PC-3 (cell line): Measurements from ENCODE around the gene CYTH1. TPM values are rescaled to one million over a fixed set of nuclear protein-coding genes. Genes with fewer than 3 reads are reported as not detected.

Source experiments
- ATAC-seq: fragments of 200-7000 bp; cut with Tn5 transposase; 2 replicates; pipeline ENCODE4 v1.9.1; 2020; ENCODE audit warnings: mild to moderate bottlenecking, moderate library complexity
- BruUV-seq: library from RNA; stranded (reverse); fragments of 400-500 nt; replicated peaks from 2 replicates; lab custom pipeline; 2021; lab: Mats Ljungman, UMichigan
- CTCF ChIA-PET: fragments of 300-600 bp; sonication (Branson Sonifier 250); formaldehyde crosslinking; loops from one replicate; lab custom pipeline; 2022; ENCODE audit warnings: antibody characterized with exemption; lab: Charles Lee
- POLR2A ChIA-PET: fragments of 300-600 bp; sonication (Branson Sonifier 250); formaldehyde crosslinking; loops from one replicate; lab custom pipeline; 2022; ENCODE audit warnings: antibody characterized with exemption; ENCODE audit not compliant: unreplicated experiment; lab: Charles Lee
- DNase-seq: peaks from one replicate; pipeline ENCODE4 v3.0.0-alpha.2; 2015
- H2AFZ ChIP-seq: fragments of 300-600 bp; sonication (generic); 2 replicates; pipeline ENCODE4 v1.6.0; 2016; ENCODE audit warnings: antibody characterized with exemption, low read length
- H3F3A ChIP-seq: fragments of 300-600 bp; sonication (generic); one replicate; pipeline ENCODE4 v1.6.0; 2017; ENCODE audit warnings: antibody characterized with exemption, low read length, control low read depth, mild to moderate bottlenecking; ENCODE audit not compliant: unreplicated experiment
- H3K27ac ChIP-seq: fragments of 300-600 bp; sonication (generic); 2 replicates; pipeline ENCODE4 v1.5.1; 2016; ENCODE audit warnings: mild to moderate bottlenecking, low read length
- H3K27me3 ChIP-seq: fragments of 300-600 bp; sonication (generic); 2 replicates; pipeline ENCODE4 v1.6.1; 2016; ENCODE audit warnings: low read length, mixed read lengths
- H3K36me3 ChIP-seq: fragments of 300-600 bp; sonication (generic); 2 replicates; pipeline ENCODE4 v1.6.1; 2016; ENCODE audit warnings: low read depth, mixed run types, low read length, mixed read lengths
- H3K4me1 ChIP-seq: fragments of 300-600 bp; sonication (generic); 2 replicates; pipeline ENCODE4 v1.5.1; 2016; ENCODE audit warnings: low read length; ENCODE audit not compliant: insufficient read depth
- H3K4me2 ChIP-seq: fragments of 300-600 bp; sonication (generic); 2 replicates; pipeline ENCODE4 v1.6.0; 2016; ENCODE audit warnings: low read length
- H3K4me3 ChIP-seq: fragments of 300-600 bp; sonication (generic); 2 replicates; pipeline ENCODE4 v1.5.1; 2016; ENCODE audit warnings: mild to moderate bottlenecking, low read length, mixed read lengths
- H3K79me2 ChIP-seq: fragments of 300-600 bp; sonication (generic); 2 replicates; pipeline ENCODE4 v1.6.1; 2017; ENCODE audit warnings: low read length, mixed read lengths
- H3K9ac ChIP-seq: fragments of 300-600 bp; sonication (generic); 2 replicates; pipeline ENCODE4 v1.6.0; 2016; ENCODE audit warnings: mild to moderate bottlenecking, low read length
- H3K9me2 ChIP-seq: fragments of 300-600 bp; sonication (generic); replicated peaks from 2 replicates; pipeline ENCODE4 v1.6.1; 2016; ENCODE audit warnings: mixed run types, low read length, mixed read lengths
- H3K9me3 ChIP-seq: fragments of 300-600 bp; sonication (generic); 2 replicates; pipeline ENCODE4 v1.6.1; 2016; ENCODE audit warnings: low read length, mixed read lengths
- H4K20me1 ChIP-seq: fragments of 300-600 bp; sonication (generic); 2 replicates; pipeline ENCODE4 v1.6.1; 2016; ENCODE audit warnings: low read length, mixed read lengths
- CTCF ChIP-seq: fragments of 300-600 bp; sonication (generic); conservative IDR thresholded peaks from 2 replicates; pipeline ENCODE4 v1.5.1; 2017; ENCODE audit warnings: antibody characterized with exemption, low read depth, mild to moderate bottlenecking, low read length
- EZH2 ChIP-seq: fragments of 300-600 bp; sonication (generic); IDR thresholded peaks from one replicate; pipeline ENCODE4 v1.6.1; 2017; ENCODE audit warnings: antibody characterized with exemption, mild to moderate bottlenecking, low read length; ENCODE audit not compliant: unreplicated experiment
- EZH2phosphoT487 ChIP-seq: fragments of 300-600 bp; sonication (generic); IDR thresholded peaks from 2 replicates; pipeline ENCODE4 v1.6.1; 2018; ENCODE audit warnings: mild to moderate bottlenecking, antibody characterized with exemption, low read length, borderline replicate concordance
- intact Hi-C: fragments of 100-400 bp; cut with micrococcal nuclease; formaldehyde crosslinking; loops from 2 replicates; pipeline ENCODE4 v1.9.0; 2023
- total RNA-seq: library from RNA; depleted of rRNA; stranded (reverse); fragments of >200 nt; gene quantifications from 2 replicates; pipeline ENCODE4 v1.2.3, GENCODE V29; 2014

Gene CYTH1
- total RNA-seq, 1 experiment from 2014 or later: 29.7 TPM

GRCh38 chr17:78659546-78659945 lies 122.5 kb downstream of the CYTH1 start:
- Histone ChIP-seq H3K27me3 (no peaks in the 10 kb centered on the region), H3K9me2 (no peaks in the 10 kb centered on the region), H3K9ac (no peak overlapping the region), H4K20me1 (no peaks in the 10 kb centered on the region), H3K79me2 (no peaks in the 10 kb centered on the region), H3K4me3 (no peak overlapping the region), H3K36me3 (no peaks in the 10 kb centered on the region), H3K9me3 (no peaks in the 10 kb centered on the region), H3K4me1 (peaks cover 14% of the 10 kb centered on the region), H3K4me2 (no peak overlapping the region), H3F3A (no peaks in the 10 kb centered on the region), H3K27ac (no peak overlapping the region), H2AFZ (no peak overlapping the region)
- ChIA-PET POLR2A (no interaction called here), CTCF (no interaction called here)
- ATAC-seq (no peak), DNase-seq (no peak)
- intact Hi-C loops: no loop called here
- BruUV-seq: no TSS peak
- TF ChIP-seq EZH2phosphoT487: no peak
- no peak for TF ChIP-seq EZH2
- TF ChIP-seq CTCF: no peak

- intact Hi-C loops: no loop called here
- ChIA-PET POLR2A (no interaction called here), CTCF (no interaction called here)
- H3K4me3 ChIP-seq: no peak overlapping the region
- H2AFZ ChIP-seq: no peak overlapping the region
- no peaks in the 10 kb centered on the region for H3K79me2 ChIP-seq
- H3F3A ChIP-seq: no peaks in the 10 kb centered on the region
- H3K27me3 ChIP-seq: no peaks in the 10 kb centered on the region
- H3K9ac ChIP-seq: no peak overlapping the region
- no peaks in the 10 kb centered on the region for H3K36me3 ChIP-seq
- no peak for ATAC-seq
- no peaks in the 10 kb centered on the region for H4K20me1 ChIP-seq
- no peak for DNase-seq
- TF ChIP-seq EZH2phosphoT487 (no peak), CTCF (no peak)
- H3K27ac ChIP-seq: no peak overlapping the region
- H3K9me3 ChIP-seq: no peaks in the 10 kb centered on the region
- no peaks in the 10 kb centered on the region for H3K9me2 ChIP-seq
- H3K4me1 ChIP-seq: peaks cover 14% of the 10 kb centered on the region
- no TSS peak for BruUV-seq
- H3K4me2 ChIP-seq: no peak overlapping the region
These were observed 123.7 kb downstream of the CYTH1 start for GRCh38 chr17:78658281-78658785.

GRCh38 chr17:78655251-78655940 lies 126.7 kb downstream of the CYTH1 start:
- no peaks in the 10 kb centered on the region for H3K9me2 ChIP-seq
- POLR2A ChIA-PET: interaction anchor here (0.6 kb wide), 1 partner anchor 11 kb away, joined by 3 read pairs; no protein-coding TSS in a partner anchor
- H3K36me3 ChIP-seq: no peaks in the 10 kb centered on the region
- H3K4me2 ChIP-seq: no peak overlapping the region
- H3K4me3 ChIP-seq: no peak overlapping the region
- H4K20me1 ChIP-seq: no peaks in the 10 kb centered on the region
- no peak overlapping the region for H3K9ac ChIP-seq
- BruUV-seq: no TSS peak
- no peak for DNase-seq
- no peak overlapping the region for H2AFZ ChIP-seq
- no peaks in the 10 kb centered on the region for H3K9me3 ChIP-seq
- no peaks in the 10 kb centered on the region for H3K4me1 ChIP-seq
- peaks cover 2% of the 10 kb centered on the region; the same call in 1 of the 2 replicates for H3K27me3 ChIP-seq
- H3F3A ChIP-seq: no peaks in the 10 kb centered on the region
- H3K79me2 ChIP-seq: no peaks in the 10 kb centered on the region
- CTCF ChIA-PET: no interaction called here
- intact Hi-C loops: no loop called here
- H3K27ac ChIP-seq: no peak overlapping the region
- TF ChIP-seq EZH2phosphoT487: no peak
- no peak for TF ChIP-seq EZH2
- TF ChIP-seq CTCF: no peak
- no peak for ATAC-seq
